ENCODE results near the gene PER2.

The PER2 gene

DNA sequence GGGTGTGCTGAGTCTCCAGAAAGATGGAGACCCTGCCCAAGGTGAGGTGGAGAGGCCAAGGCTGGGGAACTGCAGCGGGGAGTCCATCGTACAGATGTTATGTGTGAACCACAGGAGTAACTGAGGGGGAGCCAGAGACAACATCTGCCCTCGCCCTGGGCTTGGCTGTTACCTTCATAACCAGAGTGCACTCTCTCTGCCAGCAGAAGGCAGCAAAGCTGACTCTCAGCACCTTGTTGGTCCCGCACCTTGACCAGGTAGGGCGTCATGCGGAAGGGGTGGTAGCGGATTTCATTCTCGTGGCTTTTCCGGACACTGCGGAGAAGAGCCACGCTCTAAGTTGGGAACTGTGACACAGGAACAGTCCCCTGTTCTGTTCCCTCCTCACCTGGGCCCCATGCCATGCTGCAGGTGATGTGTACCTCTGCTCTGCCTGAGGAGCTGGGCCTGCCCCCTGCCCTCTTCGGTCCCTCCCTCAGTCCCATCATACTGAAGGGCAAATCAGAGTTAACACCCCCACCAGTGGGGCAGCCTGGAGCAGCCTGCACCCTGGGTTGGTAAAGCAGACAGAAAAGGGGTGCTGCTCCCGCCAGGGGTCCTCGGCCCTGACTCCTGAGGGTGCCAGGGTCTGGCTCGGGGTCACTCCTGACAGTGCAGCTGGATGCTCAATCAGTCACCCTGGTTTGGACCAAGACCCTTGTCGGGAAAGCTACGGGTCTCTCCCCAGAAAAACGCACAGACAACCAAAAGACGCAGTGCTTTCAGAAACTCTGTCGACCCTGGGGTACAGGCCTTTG is 20.3 kb downstream of the PER2 start:
- H3K4me3 ChIP-seq (ENCODE audit: low read length), result no peak overlapping the region
- H3K27ac ChIP-seq (ENCODE audit: low read depth, low read length), result no peak overlapping the region
- no peak overlapping the region for H3K9ac ChIP-seq (ENCODE audit: low read length)
- peaks cover 47% of the 10 kb centered on the region for H3K36me3 ChIP-seq (ENCODE audit: control insufficient read depth, insufficient read depth, low read length)
- H3K4me1 ChIP-seq (ENCODE audit: control insufficient read depth, insufficient read depth, low read length), result no peaks in the 10 kb centered on the region
- no peaks in the 10 kb centered on the region for H3K27me3 ChIP-seq (ENCODE audit: control insufficient read depth, insufficient read depth, low read length)

DNA sequence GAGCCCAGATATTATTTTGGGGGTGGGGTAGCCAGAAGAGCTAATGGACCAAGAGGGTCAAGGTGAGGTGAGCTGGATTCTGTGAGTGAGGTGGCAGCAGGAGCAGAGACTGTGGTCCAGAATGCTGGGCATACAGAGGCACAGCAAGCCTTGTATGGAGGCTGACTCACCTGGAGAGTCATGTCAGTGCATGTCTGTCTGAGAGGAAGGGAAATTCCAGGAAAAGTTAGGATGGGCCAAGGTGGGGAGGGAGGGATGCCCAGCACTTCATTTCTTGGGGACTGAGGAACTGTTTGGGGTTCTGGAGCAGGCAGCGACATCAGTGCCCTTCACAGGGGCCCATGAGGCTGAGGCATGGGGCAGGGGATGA is 21.1 kb downstream of the PER2 start:
- no peak overlapping the region for H3K9ac ChIP-seq (ENCODE audit: low read length)
- H3K4me3 ChIP-seq (ENCODE audit: low read length), result no peak overlapping the region
- no peaks in the 10 kb centered on the region for H3K4me1 ChIP-seq (ENCODE audit: control insufficient read depth, insufficient read depth, low read length)
- no peak overlapping the region for H3K27ac ChIP-seq (ENCODE audit: low read depth, low read length)
- H3K36me3 ChIP-seq (ENCODE audit: control insufficient read depth, insufficient read depth, low read length), result peaks cover 44% of the 10 kb centered on the region
- no peaks in the 10 kb centered on the region for H3K27me3 ChIP-seq (ENCODE audit: control insufficient read depth, insufficient read depth, low read length)

- H3K4me3 ChIP-seq (ENCODE audit: low read length), result no peak overlapping the region
- H3K36me3 ChIP-seq (ENCODE audit: control insufficient read depth, insufficient read depth, low read length), result peaks cover 39% of the 10 kb centered on the region
- no peaks in the 10 kb centered on the region for H3K27me3 ChIP-seq (ENCODE audit: control insufficient read depth, insufficient read depth, low read length)
- no peak overlapping the region for H3K9ac ChIP-seq (ENCODE audit: low read length)
- H3K27ac ChIP-seq (ENCODE audit: low read depth, low read length), result no peak overlapping the region
- no peaks in the 10 kb centered on the region for H3K4me1 ChIP-seq (ENCODE audit: control insufficient read depth, insufficient read depth, low read length)
These were observed 22.8 kb downstream of the PER2 start for GRCh38 chr2:238265605-238266004.

GRCh38 chr2:238264072-238264460 is 24.3 kb downstream of the PER2 start:
- peaks cover 37% of the 10 kb centered on the region for H3K36me3 ChIP-seq (ENCODE audit: control insufficient read depth, insufficient read depth, low read length)
- H3K27me3 ChIP-seq (ENCODE audit: control insufficient read depth, insufficient read depth, low read length), result no peaks in the 10 kb centered on the region
- no peak overlapping the region for H3K4me3 ChIP-seq (ENCODE audit: low read length)
- H3K9ac ChIP-seq (ENCODE audit: low read length), result no peak overlapping the region
- no peaks in the 10 kb centered on the region for H3K4me1 ChIP-seq (ENCODE audit: control insufficient read depth, insufficient read depth, low read length)
- H3K27ac ChIP-seq (ENCODE audit: low read depth, low read length), result no peak overlapping the region

DNA sequence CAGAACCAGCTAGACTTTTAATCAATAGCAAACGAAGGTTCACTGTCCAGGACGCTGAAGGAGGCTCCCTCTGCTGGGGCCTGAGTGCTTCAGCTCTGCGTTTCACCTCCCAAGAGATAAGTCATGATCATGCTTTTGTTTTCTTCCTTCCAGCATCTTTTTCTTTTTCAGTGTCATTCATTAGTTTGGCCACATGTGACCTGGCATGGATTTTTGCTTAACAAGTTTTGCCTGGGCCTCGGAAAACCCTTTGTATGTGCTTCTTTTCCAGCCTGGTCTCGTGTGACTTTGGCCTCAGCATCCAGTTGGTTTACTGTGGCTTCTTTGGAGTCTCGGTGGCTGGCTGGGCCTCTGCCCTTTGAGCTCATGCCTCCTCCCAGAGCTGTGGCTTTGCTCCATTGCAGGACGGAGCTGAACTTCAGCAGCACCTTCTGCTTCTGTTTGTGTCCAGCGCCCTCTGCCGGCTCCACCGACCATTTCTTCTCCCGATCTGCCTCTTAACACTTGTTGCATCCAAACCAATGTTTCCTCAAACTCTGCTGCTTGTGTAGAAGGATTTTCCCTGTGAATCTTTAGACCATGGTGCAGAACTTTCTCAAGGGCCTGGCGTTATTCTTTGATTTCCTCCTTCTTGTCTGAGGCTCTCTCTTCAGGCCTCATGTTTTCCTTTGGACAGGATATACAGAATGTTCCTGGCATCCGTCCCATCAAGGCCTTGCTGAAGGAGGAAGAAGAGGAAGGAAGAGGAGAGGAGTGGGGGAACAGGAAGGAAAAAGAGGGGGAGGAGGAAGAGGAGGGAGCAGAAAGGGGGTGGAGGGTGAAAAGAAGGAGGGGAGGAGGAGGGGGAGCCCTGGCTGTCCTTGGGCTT is 25.0 kb downstream of the PER2 start:
- H3K9ac ChIP-seq (ENCODE audit: low read length), result no peak overlapping the region
- H3K36me3 ChIP-seq (ENCODE audit: control insufficient read depth, insufficient read depth, low read length), result peaks cover 40% of the 10 kb centered on the region
- H3K4me1 ChIP-seq (ENCODE audit: control insufficient read depth, insufficient read depth, low read length), result no peaks in the 10 kb centered on the region
- H3K4me3 ChIP-seq (ENCODE audit: low read length), result no peak overlapping the region
- peak overlapping the region; percentile 28 for H3K27ac ChIP-seq (ENCODE audit: low read depth, low read length)
- H3K27me3 ChIP-seq (ENCODE audit: control insufficient read depth, insufficient read depth, low read length), result no peaks in the 10 kb centered on the region

GRCh38 chr2:238262496-238263122 is 25.8 kb downstream of the PER2 start:
- Histone ChIP-seq H3K27ac (ENCODE audit: low read depth, low read length) (peak overlapping the region; percentile 28), H3K9ac (ENCODE audit: low read length) (no peak overlapping the region)

GRCh38 chr2:238261718-238262375 is 26.6 kb downstream of the PER2 start:
- H3K9ac ChIP-seq (ENCODE audit: low read length), result no peak overlapping the region
- no peaks in the 10 kb centered on the region for H3K4me1 ChIP-seq (ENCODE audit: control insufficient read depth, insufficient read depth, low read length)
- H3K27ac ChIP-seq (ENCODE audit: low read depth, low read length), result no peak overlapping the region
- H3K27me3 ChIP-seq (ENCODE audit: control insufficient read depth, insufficient read depth, low read length), result no peaks in the 10 kb centered on the region
- H3K36me3 ChIP-seq (ENCODE audit: control insufficient read depth, insufficient read depth, low read length), result peaks cover 39% of the 10 kb centered on the region
- H3K4me3 ChIP-seq (ENCODE audit: low read length), result no peak overlapping the region

More at GRCh38 chr2:238262496-238263122, 25.8 kb downstream of the PER2 start:
- no peak overlapping the region for H3K4me3 ChIP-seq (ENCODE audit: low read length)
- peaks cover 41% of the 10 kb centered on the region for H3K36me3 ChIP-seq (ENCODE audit: control insufficient read depth, insufficient read depth, low read length)
- H3K27me3 ChIP-seq (ENCODE audit: control insufficient read depth, insufficient read depth, low read length), result no peaks in the 10 kb centered on the region
- H3K4me1 ChIP-seq (ENCODE audit: control insufficient read depth, insufficient read depth, low read length), result no peaks in the 10 kb centered on the region

GRCh38 chr2:238260883-238261282 is 27.5 kb downstream of the PER2 start:
- H3K36me3 ChIP-seq (ENCODE audit: control insufficient read depth, insufficient read depth, low read length), result peaks cover 40% of the 10 kb centered on the region
- no peaks in the 10 kb centered on the region for H3K4me1 ChIP-seq (ENCODE audit: control insufficient read depth, insufficient read depth, low read length)
- H3K9ac ChIP-seq (ENCODE audit: low read length), result no peak overlapping the region
- no peaks in the 10 kb centered on the region for H3K27me3 ChIP-seq (ENCODE audit: control insufficient read depth, insufficient read depth, low read length)
- H3K27ac ChIP-seq (ENCODE audit: low read depth, low read length), result no peak overlapping the region
- H3K4me3 ChIP-seq (ENCODE audit: low read length), result no peak overlapping the region

DNA sequence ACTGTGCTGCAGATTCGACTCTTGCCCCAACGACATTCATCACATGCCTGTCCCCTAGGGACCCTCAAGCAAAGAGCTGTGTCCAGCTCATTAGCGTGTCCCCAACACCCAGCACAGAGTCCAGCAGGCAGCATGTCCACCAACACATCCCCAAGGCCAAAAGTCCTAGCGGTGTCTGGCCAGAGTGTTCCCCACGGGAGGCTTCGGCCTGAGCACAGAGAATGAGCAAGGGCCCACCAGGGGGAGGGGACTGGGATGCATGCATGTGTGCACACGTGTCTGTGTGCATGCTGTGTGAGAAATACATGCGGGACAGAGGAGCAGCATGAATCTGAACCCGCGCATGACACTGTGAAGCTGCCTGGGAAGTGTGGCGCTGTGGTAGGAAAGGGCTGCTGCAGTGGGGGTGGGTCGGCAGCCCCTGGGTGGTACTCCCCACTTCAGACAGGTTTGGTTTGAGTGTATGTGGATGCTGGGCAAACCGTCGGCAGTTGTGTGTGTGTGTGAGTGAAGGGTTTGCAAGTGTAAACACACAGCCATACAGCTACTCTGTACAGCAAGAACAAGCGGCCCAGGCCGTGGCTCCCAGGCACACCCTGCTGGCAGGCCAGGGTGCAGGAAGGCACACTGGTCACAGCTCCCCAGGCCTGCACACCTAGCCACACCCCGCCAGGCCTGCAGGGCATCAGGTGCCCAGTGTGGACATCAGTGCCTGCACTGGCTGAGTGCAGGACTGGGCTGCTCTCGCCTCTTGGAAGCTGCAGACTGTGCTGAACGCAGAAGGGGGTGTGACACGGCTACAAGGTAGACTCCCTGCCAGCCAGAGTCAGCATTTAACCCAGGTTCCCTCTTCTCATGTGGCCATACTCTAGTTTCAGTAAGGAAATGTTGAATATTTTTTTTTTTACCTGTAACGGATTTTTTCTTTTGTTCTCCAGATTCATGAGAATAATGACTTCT is 29.1 kb downstream of the PER2 start:
- Histone ChIP-seq H3K4me3 (ENCODE audit: low read length) (no peak overlapping the region), H3K27me3 (ENCODE audit: control insufficient read depth, insufficient read depth, low read length) (no peaks in the 10 kb centered on the region), H3K4me1 (ENCODE audit: control insufficient read depth, insufficient read depth, low read length) (no peaks in the 10 kb centered on the region), H3K36me3 (ENCODE audit: control insufficient read depth, insufficient read depth, low read length) (peaks cover 52% of the 10 kb centered on the region), H3K27ac (ENCODE audit: low read depth, low read length) (no peak overlapping the region), H3K9ac (ENCODE audit: low read length) (no peak overlapping the region)

DNA sequence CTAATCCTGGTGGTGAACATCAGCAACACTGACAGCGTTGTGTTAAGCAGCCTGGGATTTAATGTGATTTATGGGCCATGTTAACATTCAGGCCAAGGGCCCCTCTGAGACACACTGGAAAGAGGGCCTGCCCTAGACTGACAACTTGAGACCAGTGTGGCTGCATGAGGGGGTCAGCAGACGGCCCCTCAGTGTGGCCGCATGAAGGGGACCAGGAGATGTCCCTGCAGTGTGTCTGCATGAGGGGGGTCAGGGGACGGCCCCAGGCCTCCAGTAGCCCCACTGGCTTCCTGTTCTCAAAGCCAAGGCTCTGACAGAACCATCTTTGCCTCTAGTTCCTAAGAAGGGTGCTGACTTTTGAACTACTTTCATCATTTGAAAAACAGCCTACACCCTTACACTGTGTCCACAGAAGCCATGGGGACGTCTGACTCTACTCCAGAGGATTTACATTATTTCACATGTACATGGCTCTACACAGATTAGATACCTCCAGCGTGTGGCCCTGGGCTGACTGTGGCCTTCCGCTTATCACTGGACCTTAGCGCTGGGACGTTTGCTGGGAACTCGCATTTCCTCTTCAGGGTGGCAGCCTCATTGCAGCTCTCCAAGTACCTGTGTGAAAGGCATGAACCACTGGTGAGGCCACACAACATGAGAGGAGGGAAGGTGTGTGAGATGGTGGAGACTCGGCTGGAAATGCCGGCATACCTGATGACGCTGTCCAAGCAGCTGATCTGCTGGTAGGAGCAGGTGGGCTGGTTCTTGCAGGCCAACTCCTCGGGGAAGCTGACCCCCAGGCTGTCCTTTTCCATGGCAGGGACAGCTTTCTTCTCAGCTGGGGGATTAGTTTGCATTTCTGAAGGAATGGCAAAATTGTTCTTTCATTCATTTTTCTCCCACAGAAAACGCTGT is 30.4 kb downstream of the PER2 start:
- H3K27me3 ChIP-seq (ENCODE audit: control insufficient read depth, insufficient read depth, low read length), result no peaks in the 10 kb centered on the region
- peaks cover 59% of the 10 kb centered on the region for H3K36me3 ChIP-seq (ENCODE audit: control insufficient read depth, insufficient read depth, low read length)
- no peaks in the 10 kb centered on the region for H3K4me1 ChIP-seq (ENCODE audit: control insufficient read depth, insufficient read depth, low read length)
- no peak overlapping the region for H3K4me3 ChIP-seq (ENCODE audit: low read length)
- no peak overlapping the region for H3K9ac ChIP-seq (ENCODE audit: low read length)
- no peak overlapping the region for H3K27ac ChIP-seq (ENCODE audit: low read depth, low read length)
